ENCODE results near the gene NTN4.

- TF ChIP-seq, protein P1, sequence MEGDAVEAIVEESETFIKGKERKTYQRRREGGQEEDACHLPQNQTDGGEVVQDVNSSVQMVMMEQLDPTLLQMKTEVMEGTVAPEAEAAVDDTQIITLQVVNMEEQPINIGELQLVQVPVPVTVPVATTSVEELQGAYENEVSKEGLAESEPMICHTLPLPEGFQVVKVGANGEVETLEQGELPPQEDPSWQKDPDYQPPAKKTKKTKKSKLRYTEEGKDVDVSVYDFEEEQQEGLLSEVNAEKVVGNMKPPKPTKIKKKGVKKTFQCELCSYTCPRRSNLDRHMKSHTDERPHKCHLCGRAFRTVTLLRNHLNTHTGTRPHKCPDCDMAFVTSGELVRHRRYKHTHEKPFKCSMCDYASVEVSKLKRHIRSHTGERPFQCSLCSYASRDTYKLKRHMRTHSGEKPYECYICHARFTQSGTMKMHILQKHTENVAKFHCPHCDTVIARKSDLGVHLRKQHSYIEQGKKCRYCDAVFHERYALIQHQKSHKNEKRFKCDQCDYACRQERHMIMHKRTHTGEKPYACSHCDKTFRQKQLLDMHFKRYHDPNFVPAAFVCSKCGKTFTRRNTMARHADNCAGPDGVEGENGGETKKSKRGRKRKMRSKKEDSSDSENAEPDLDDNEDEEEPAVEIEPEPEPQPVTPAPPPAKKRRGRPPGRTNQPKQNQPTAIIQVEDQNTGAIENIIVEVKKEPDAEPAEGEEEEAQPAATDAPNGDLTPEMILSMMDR (IDR thresholded peaks at IDR 0.05; ENCODE audit: low read length): no peak
- TF ChIP-seq EZH2 (IDR thresholded peaks at IDR 0.05; ENCODE audit: borderline replicate concordance, low read length): no peak
Observed at GRCh38 chr12:95699579-95699978, 91.0 kb downstream of the NTN4 start.

Data from OCI-LY1 (cell line).